Activated CD4-positive, CD25-positive, alpha-beta regulatory T cell treated with anti-CD3 and anti-CD28 coated beads, Interleukin-2, amount 50 U/mL, for 72 hours (primary cell): ENCODE measurements around the gene PALD1.

Experiments
- DNase-seq: peaks from one replicate; pipeline ENCODE4 v3.0.0; 2021

PALD1 gene

GRCh38 chr10:70615784-70616522, 137.4 kb downstream of the PALD1 start:
- DNase-seq = no peak

DNA sequence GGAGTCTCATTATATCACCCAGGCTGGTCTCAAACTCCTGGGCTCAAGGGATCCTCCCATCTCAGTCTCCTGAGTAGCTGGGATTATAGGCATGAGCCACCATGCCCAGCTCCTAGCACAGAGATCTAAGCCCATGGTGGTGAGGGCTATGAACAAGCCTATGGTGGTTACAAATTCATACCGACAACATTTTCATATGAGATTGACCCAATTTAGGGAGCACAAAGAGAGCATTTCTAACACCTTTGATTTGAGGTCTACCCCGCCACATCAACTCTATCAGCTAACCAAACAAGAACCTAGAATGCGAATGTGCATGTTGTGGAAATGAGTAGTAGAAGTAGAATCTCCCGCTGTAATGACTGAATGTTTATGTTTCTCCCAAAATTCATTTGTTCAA, 138.2 kb downstream of the PALD1 start:
- no peak for DNase-seq
